Fibroblast of peridontal ligament (primary cell): ENCODE measurements around the gene TMEM9.

Experiments
- DNase-seq: peaks from one replicate; pipeline ENCODE4 v3.0.0-alpha.2; 2010; ENCODE audit errors: extremely low read depth

The TMEM9 gene

GRCh38 chr1:201145132-201145531 is 9.1 kb downstream of the TMEM9 start:
- DNase-seq = no peak

GRCh38 chr1:201144701-201145100 is 9.6 kb downstream of the TMEM9 start:
- no peak for DNase-seq

GRCh38 chr1:201143726-201144635 is 10.3 kb downstream of the TMEM9 start:
- no peak for DNase-seq

- no peak for DNase-seq
Observed at GRCh38 chr1:201142849-201143725, 11.2 kb downstream of the TMEM9 start.

- peak; percentile 59 for DNase-seq
Observed at GRCh38 chr1:201142011-201142848, 12.0 kb downstream of the TMEM9 start.

- no peak for DNase-seq
Observed at GRCh38 chr1:201141418-201141817, 12.9 kb downstream of the TMEM9 start.

GRCh38 chr1:201140941-201141260 is 13.4 kb downstream of the TMEM9 start:
- DNase-seq = no peak

- no peak for DNase-seq
Observed at GRCh38 chr1:201140235-201140940, 13.9 kb downstream of the TMEM9 start.

- DNase-seq = no peak
Observed at GRCh38 chr1:201139756-201140155, 14.5 kb downstream of the TMEM9 start.

GRCh38 chr1:201139306-201139705 is 15.0 kb downstream of the TMEM9 start:
- DNase-seq = no peak

GRCh38 chr1:201138311-201138840 is 15.9 kb downstream of the TMEM9 start:
- no peak for DNase-seq

GRCh38 chr1:201137579-201138310 is 16.5 kb downstream of the TMEM9 start:
- DNase-seq = peak; percentile 93

GRCh38 chr1:201137024-201137392 is 17.3 kb downstream of the TMEM9 start:
- no peak for DNase-seq

- DNase-seq = no peak
Observed at GRCh38 chr1:201136355-201137023, 17.8 kb downstream of the TMEM9 start.

- DNase-seq = no peak
Observed at GRCh38 chr1:201134405-201134804, 19.9 kb downstream of the TMEM9 start.

- DNase-seq = no peak
Observed at GRCh38 chr1:201131398-201131797, 22.9 kb downstream of the TMEM9 start.

- no peak for DNase-seq
Observed at GRCh38 chr1:201128962-201129361, 25.3 kb downstream of the TMEM9 start.

- DNase-seq = no peak
Observed at GRCh38 chr1:201128476-201128875, 25.8 kb downstream of the TMEM9 start.

GRCh38 chr1:201127755-201128455 is 26.4 kb downstream of the TMEM9 start:
- peak; percentile 33 for DNase-seq
